ENCODE data around the gene AKR1C8.
"Not testable (repeated sequence)": the region's sequence is repeated elsewhere in the genome, so short reads cannot be mapped to it uniquely, and the experiment has no call there.

Gene AKR1C8

DNA sequence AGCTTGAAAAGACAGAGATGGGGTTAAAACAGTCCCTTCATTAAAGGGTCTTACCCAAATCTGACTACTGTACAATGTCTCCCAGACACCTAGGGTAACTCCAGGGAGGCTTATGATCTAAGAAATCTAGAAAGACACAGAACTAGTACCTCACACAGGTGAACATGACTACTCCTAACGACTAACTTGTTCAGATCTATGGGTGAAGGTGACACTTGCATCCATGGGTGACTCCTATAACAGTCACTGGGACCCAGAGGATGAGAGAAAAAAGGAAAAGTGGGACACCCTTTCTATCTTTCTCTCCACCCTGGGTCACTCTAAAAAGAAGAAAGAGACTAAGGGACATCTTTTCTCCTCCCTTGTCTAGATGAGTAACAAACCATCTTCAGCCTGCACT, 19.2 kb downstream of the AKR1C8 start:
- no peak for DNase-seq

DNA sequence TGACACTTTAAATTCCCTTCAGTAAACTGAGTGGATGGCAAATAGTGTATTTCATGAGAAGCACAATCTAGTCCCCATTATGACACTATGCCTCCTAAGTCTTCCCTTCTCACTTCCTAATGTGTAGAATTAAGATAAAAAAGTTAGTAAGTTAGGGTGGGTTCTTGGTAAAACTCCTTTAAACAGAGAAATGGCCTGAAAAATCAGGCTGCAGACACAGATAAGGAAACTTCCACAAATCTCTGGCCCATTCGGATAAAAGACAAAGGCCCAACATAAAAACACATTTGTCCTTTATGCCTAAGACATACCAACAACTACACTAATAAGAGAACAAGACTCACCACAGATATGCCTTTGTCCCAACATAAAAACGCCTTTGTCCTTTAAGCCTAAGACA, 21.5 kb downstream of the AKR1C8 start:
- no peak for DNase-seq

DNA sequence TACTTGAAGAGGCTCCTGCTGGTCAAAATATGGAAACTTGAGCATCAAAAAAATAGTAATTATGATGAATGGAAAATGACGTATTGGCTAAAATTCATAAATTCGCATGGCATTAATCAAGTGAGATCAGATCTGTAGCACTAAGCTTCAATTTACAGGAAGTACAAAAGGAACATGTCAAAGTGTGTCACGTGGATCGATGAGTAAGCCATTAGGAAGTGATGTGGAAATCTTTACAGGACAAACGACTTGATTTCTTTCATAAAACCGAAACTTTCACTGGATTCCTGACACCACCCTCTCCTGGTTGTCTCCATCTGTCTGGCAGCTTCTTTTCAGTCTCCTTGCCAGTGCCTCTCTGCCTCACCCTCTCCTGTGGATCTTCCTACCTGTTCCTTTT, 25.8 kb downstream of the AKR1C8 start:
- DNase-seq: no peak

DNA sequence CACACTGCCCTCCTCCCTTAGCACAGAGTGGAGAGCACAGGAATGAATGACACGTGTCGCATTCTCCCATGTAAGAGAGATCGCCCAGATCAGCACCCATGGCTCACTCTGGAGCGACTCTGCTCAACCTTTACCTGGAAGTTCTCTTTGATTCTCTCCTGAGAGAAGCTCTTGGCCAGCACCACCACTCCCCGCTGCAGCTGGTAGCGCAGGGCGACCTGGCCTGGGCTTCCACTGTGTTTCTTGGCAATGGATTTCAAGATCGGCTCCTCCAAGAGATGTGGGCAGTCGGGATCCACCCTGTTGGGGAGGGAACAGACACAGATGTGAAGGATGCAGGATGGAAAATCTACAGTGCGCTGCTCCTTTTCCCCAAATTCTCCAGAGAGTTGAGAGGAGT, 27.4 kb downstream of the AKR1C8 start:
- no peak for DNase-seq

DNA sequence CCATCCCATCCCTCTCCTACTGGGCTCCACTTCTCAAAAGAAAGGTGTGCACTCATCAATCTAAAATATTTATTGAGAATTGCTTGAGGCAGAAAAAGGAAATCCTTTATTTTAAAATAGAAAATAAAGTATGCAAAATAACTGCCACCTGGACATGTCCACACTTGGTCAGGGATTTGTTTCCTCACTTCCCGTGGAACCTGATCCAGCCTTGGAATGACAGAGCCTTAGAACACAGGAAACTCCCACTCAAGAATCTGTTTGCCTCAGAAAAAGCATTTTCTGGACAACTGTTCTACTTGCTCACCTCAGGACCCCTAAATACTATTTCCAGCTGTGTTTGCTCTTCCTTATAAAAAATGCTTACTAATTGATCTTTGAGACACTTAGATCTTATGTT, 29.0 kb downstream of the AKR1C8 start:
- no peak for DNase-seq

DNA sequence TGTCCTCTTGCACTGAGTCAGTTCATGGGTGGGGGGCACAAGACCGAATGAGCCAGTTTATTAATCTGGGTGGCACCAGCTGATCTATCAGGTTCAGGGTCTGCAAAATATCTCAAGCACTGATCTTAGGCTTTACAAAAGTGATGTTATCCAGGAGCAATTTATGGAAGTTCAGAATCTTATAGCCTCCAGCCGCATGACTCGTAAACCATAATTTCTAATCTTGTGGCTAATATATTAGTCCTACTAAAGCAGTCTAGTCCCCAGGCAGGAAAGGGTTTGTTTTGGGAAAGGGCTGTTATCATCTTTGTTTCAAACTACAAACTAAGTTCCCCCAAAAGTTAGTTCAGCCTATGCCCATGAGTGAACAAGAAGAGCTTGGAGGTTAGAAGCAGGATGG, 33.9 kb downstream of the AKR1C8 start:
- no peak for DNase-seq

DNA sequence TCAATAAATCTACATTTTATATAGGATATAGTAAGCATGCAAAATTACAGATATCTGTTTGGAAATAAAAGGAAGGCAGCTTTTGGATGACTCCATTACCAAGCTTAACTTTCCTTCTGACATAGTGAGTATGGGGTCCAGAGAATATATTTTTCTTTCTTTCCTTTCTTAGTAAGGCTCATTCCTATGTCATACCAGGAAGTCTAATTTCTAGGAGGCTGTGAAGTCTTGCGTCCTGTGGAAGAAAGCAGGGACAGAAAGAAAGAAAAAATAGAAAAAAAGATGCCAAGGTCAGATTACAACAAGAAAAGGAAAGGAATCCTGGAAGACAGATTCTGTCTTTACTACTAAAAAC, 36.3 kb downstream of the AKR1C8 start:
- DNase-seq: no peak

DNA sequence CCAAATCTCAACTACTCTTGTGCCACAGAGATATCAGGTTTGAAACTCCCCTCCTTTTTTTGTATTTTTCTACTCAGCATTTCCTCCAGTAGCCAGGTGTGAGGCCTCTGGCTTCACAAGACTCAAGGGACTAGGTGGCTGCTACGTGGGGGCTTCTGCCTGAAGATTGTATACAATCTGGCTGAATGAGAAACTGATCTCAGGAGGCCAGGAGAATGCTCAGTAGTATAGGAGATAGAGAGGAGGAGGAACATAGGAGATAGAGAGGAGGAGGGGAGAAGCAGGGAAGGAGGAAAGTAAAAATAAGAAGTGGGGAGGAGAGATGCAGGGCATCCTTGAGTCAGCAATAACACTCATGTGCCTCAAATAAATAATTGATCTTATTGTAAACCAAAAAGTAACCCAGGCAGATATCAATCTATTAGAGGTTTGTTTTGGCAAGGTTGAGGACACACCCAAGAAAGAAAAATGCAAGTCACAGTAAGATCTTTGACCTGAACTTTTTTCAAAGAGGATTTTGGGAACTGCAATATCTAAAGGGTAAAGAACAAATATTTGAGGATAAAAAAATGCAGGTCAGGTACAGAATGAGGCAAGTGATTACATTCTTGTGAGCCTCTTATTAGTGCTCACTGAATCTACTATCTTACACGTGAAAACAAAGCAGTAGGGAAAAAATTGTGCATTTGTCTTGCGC, 36.8 kb downstream of the AKR1C8 start:
- no peak for DNase-seq

DNA sequence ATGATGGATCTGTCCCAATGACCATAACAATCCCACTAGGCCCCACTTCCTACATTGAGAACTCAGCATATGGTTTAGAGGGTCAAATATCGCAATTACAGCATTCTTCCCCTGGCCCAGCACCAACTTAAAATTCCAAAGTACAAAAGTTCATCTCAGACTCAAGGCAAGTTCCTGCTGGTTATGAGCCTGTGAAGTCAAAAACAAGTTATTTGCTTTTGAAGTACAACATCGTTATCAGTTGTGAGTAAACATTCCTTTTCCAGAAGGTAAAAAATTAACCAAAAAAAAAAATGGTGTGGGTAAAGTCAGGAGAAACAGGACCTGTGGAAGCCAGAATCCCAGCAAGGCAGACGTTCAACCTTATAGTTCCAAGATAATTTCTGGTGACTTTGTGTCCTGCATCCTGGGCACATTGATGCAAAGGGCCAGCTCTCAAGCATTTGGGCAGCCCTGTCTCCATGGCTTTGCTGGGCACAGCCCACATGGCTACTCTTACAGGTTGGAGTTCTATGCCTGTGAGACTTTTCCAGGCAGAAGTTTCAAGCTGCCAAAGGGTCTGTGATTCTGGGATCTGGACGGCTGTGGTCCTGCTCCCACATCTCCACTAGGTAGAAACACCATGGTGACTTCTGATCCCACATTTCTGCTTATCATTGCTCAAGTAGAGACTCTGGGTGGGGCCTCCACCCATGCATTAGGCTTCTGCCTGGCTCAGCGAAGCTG, 37.5 kb downstream of the AKR1C8 start:
- no peak for DNase-seq

DNA sequence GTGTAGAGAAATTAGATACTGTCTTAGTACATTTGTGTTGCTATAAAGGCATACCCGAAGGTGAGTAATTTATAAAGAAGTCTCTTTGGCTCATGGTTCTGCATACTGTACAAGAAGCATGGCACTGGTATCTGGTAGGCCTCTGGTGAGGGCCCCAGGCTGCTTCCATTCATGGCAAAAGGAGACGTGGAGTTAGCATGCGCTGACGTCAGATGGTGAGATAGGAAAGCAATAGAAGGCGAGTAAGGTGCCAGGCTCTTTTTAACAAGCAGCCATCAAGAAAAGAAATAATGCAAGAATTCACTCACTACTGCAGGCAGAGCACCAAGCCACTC, 38.1 kb downstream of the AKR1C8 start:
- DNase-seq: no peak

DNA sequence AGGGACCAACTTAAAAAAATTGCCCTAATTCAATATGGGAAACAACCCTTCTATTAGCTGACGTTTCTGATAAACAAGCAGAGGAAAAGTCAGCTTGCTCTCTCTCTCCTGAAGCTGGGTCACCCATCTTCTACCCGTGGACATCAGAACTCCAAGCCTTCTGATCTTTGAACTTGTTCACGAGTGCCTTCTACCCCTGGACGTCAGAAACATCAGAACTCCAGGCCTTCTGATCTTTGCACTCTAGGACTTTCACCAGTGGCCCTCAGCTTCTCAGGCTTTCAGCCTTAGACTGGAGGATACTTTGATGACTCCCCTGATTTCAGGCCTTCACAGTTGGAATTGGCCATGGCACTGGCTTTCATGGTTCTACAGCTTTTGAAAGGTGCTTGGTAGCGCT, 41.8 kb downstream of the AKR1C8 start:
- no peak for DNase-seq

DNA sequence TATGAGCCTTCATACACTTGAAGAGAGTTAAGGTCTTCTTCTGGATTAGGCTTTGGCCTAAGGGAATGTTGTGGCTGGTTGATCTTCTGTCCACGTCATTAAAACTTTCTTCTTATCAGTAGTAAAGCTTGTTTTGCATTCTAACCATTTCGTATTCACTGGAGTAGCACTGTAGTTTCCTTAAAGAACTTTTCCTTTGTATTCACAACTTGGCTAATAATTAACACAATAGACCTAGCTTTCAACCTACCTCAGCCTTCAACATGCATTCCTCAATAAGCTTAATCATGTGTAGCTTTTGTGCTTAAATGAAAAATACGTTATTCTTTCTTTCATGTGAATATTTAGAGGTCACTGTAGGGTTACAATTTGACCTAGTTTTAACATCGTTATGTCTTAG, 42.8 kb downstream of the AKR1C8 start:
- no peak for DNase-seq

DNA sequence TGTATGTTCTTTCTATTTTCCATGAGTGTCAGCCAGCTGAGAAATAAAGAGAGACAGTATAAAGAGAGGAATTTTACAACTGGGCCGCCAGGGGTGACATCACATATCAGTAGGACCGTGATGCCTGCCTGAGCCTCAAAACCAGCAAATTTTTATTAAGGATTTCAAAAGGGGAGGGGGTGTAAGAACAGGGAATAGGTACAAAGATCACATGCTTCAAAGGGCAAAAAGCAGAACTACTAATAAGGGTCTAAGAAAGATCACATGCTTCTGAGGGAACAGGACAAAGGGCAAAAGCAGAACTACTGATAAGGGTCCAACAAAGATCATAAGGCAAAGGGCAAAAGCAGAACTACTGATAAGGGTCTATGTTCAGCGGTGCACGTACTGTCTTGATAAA, 47.3 kb downstream of the AKR1C8 start:
- DNase-seq: not testable (repeated sequence)

DNA sequence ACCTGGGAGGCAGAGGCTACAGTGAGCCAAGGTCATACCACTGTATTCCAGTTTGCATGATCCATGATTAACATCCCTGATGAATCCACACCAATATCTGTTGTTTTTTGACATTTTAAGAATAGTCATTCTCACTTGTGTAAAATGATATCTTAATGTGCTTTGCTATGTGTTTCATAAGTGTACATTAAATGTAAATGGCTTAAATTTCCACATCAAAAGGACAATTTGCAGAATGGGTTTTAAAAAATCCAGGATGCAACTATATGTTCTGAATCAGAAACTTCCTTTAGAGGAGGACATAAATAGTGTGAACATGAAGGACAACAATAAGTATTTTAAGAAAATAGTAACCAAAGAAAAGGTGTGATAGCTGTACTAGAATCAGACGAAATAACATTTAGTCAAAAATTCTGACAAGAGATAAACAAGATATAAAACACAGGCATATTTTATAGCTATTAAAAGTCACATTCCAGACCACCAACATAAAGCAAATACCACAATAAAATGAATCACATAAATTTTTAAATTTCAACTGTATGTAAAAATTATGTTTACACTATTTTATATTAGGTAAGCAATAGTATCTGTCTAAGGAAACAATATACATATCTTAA, 48.4 kb downstream of the AKR1C8 start:
- no peak for DNase-seq

DNA sequence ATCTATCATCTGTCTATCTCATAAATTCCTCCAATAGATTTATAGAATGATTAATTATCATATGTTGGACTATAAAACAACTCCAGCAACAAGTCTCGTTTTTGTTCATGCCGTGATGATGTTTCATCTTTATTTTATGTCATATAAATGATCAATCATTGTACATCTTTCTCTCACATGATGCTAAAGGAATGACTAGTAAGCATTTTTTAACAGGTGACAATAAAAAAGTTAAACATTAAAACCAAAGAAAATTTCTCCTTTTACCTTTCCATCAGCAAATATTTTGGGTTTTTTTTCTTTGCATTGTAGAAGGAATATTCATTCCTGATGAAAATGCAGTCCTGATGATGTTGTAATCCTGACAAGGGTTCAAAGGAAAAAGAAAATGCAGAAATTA, 49.4 kb downstream of the AKR1C8 start:
- DNase-seq: no peak

DNA sequence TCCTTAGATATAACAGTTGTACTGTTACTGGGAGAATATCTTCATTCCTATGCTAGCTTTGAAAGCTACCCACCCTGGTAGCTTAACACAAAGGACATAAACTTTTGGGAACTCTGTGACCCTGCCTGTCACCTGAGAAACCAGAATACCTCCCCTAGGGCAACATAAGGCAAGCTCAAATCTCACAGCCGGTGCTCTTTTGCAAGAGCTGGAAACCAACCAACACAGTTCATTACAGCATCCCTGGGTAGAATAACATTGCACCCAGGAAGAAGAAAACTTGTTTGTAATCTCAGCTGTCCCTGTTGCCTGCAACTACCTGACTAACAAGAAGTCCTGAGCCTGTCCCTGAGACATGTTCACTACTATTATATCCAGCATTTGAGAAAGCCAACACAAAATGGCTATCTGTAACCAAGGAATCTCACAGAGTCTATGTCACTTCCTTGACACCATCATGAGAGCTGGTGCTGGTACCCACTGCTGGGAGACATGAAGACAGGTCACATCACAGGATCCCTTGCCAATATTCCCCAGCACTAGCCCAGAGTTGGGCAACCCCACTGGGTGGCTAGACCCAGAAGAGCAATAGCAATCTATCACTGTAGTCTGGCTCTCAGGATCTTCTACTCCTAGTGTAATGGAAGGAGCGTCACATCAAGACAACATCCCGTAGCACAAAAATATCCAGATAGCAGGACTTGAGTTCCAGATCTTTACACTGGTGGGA, 59.5 kb downstream of the AKR1C8 start:
- no peak for DNase-seq

DNA sequence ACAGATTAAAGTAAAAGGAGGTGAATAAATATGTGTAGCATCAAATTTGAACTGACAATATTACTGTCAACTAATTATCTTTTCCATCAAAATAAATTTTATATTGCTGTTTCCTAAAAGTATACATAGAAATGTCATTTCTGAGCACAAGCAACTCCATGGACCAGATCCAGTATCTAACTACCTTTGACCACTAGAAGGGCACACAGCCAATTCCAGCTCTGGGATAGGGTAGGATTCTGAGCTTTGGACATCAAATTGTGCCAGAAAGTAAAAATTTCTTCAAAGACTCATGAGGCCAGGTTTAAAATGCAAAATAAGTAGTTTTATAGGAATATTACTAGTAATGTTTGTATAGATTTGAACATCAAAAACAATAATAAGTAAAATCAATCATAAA, 61.1 kb downstream of the AKR1C8 start:
- no peak for DNase-seq

DNA sequence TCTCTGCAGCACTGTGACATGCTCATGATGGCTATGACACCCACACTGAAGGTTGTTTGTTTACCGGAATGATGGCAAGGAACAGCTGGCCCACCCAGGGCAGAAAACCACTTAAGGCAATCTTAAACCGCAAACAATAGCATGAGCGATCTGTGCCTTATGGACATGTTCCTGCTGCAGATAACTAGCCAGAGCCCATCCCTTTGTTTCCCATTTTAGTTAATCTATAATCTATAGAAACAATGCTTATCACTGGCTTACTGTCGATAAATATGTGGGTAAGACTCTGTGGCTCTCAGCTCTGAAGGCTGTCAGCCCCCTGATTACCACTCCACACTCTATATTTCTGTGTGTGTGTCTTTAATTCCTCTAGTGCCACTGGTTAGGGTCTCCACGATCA, 65.0 kb downstream of the AKR1C8 start:
- DNase-seq: not testable (repeated sequence)

DNA sequence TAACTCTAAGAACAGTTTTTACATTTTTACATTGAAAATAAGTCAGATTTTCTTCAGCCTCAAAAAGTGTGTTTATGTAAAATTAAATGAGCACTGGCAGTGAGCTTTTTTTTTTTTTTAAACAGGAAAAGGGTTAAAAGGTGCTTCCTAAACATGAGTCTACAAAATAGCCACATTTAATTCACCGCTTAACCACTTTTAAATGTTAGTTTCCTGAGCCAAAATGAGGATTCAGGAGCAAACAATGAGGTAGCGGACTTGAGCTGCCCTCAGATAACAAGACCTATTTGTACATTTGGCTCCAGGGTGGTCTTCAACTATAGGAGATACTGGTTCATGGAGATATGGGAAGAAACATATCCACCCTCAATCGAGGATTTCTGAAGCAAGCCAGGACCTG, 67.9 kb downstream of the AKR1C8 start:
- no peak for DNase-seq

DNA sequence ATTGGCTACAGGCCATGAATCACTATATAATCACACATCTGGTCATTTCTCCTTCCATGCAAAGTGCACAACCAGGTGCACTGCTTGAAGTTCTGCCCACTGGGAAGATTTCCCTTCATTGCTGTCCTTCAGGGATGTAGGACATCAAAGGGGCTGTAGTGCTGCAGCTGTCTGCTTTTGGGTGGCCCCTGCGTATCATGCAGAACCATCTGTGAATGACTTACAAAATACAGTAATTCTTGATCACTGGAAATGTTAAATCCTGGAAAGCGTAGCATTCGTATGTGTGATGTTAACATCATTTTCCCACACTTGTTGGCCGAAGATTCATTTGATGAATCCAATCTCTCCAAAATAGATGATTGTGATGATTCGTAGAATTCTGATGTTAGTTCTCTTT, 68.3 kb downstream of the AKR1C8 start:
- no peak for DNase-seq

DNA sequence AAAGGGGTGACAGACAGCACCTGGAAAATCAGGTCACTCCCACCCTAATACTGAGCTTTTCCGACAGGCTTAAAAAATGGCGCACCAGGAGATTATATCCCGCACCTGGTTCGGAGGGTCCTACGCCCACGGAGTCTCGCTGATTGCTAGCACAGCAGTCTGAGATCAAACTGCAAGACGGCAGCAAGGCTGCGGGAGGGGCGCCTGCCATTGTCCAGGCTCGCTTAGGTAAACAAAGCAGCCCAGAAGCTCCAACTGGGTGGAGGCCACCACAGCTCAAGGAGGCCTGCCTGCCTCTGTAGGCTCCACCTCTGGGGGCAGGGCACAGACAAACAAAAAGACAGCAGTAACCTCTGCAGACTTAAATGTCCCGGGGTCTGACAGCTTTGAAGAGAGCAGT, 75.1 kb downstream of the AKR1C8 start:
- not testable (repeated sequence) for DNase-seq

DNA sequence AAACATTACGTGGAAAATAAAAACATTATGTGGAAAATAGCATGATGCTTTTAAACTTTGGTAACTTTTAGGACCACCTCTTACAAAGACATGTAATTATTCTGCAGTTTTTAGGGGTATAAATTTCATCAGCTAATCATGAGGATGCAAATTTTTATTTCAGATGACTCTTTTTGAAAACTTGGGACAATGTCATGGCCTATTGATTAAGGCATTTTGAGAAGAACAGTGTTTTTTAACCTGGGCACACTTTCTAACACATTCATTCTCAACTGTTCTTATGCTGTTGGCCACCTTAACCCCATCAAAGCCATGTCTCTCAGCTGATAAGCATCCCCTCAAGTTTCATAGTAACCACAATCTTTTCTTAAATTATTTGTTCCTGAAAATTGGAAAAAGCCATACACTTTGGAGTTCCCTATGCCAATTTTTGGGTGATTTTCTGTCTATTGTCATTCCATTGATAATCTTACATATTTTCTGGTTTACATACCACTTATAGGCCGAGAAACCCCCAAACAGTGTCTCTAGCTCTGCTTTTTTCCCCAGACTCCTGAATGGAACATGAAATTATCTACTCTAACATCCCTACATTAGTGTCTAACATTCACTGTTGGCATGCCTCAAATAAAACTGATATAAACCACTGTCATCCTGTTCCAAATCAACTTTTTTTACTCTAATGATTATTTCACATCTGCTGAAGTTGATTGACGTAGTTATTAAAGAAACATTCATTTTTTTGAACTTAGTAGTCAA, 76.1 kb downstream of the AKR1C8 start:
- DNase-seq: no peak

DNA sequence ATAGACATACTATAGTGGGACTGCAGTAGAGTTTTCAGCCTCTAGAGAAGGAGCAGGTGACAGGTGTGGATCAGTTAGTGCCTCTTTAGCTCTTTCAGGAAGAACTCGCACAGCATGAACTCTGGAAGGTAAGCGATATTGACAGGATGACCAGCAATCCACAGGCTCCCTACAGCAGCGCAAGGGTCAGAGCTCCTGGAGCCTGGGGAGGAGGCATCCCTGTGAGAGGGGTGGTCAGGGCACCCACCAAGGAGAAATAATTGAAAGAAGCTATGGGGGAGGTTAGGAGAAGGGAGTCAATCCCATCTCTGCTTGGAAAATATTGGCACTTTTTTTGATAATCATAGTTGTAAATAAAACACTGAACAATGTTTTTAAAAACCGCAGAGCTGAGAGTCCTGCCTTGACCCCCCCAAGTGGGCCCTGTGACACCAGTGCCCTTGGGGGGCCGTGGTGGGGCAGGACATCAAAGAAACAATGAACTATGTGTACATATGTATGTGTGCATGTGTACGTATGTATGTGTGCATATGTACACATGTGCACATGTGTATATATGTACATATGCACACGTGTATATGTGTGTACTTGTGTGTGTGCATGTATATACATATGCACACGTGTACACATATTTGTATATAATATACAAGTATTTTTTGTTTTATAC, 77.0 kb downstream of the AKR1C8 start:
- no peak for DNase-seq

Data from NCI-H774 (cell line).